ENCODE data around the gene KLF16.

Gene KLF16

DNA sequence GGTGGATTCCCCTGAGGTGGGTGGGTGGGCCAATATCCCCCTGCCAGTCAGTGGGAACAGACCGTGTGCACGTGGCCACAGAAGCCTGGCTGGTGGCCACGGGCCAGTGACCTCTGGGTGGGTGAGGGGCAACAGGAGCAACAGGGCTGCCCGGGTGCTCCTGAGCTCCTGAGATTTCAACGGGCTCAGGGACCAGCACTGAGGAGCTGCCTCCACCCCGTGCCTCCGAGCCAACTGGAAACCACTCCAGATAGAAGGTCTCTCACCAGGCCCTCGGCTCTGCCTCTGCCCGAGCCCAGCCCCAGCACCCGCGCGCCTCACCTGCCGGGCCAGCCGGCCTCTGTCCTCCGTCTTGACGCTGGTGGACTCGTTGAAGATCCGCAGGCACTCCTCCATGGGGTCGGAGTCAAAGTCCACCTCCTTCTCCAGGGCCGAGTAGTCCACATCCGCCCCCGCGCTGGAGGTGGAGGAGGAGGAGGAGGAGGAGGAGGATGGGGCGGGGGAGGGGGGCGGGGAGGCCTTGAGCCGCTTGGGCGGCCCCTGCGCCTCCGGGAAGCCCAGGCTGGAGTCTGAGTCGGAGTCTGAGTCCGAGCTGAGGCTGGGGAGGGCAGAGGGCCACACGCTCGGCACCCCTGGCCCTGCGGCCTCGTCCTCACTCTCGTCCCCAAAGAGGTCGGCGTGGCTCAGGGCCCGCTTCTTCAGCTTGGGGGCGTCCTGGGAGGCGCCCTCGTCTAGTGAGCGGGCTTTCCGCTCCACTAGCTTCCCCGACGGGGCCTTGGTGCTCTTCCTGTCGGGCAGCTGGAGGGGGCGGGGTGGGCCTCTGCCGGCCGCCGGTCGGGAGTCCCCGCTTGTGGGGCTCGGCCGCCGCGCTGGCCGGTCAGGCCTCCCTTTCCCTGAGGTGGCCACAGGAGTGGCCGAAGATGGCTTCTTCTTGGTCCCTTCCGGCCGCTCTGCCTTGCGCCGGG lies 36.5 kb downstream of the KLF16 start:
- DNase-seq (ENCODE audit: low read depth in 3 of 3, low spot score in 1 of 3) = no peak

DNA sequence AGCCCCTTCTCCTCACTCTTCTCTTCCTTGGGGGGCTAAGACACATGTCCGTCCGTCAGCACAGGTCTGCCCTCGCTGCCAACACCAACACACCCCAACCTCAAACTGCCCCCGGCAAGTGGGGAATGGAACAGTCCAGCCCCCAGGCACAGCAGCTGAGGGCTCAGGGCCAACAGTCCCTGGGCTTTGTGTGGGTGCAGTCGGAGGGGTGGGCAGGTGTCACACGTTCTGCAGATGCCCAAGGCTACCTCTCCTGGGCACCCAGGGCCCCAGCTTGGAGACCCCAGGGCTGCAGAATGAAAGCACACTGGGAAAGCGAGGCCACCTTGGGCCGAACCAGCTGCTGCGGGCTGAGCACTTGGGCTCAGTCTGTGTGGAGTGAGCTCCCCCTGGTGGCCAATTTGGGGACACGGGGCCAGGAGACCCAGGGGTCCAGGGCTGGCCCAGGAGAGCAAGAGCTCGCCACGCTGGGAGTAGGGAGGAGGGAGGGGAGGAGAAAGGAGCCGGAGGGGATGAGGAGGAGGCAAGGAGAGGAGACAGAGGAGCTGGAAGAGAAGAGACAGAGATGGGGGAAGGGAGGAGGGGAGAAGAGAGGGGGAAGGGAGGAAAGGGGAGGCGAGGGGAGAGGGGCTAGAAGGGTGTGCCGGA lies 37.3 kb downstream of the KLF16 start:
- peak; percentile 52 to 67 (median 62) for DNase-seq (ENCODE audit: low read depth in 3 of 3, low spot score in 1 of 3)

GRCh38 chr19:1824252-1824622 lies 39.1 kb downstream of the KLF16 start:
- DNase-seq (ENCODE audit: low read depth in 3 of 3, low spot score in 1 of 3) = no peak

GRCh38 chr19:1823539-1824251 lies 39.7 kb downstream of the KLF16 start:
- DNase-seq (ENCODE audit: low read depth in 3 of 3, low spot score in 1 of 3) = no peak

DNA sequence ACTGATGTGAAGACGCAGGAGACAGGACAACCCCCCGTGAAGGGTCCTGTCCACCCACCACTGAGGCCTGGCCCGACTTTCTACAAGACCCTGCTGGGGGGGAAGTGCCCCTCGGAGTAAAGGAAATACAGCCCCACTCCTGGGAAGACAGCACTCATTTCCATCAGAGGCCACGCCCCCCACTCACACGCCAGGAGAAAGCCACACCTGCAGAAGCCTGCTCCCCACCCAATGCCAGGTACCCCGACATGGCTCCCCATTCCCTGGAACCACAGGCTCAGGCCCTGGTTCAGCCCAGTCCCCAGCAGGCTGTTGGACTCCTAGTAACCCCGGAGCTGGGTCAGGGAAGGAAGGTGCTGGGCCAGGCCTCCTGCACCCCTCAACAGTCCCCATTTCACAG lies 40.4 kb downstream of the KLF16 start:
- no peak for DNase-seq (ENCODE audit: low read depth in 3 of 3, low spot score in 1 of 3)

- no peak for DNase-seq (ENCODE audit: low read depth in 3 of 3, low spot score in 1 of 3)
These were observed 41.2 kb downstream of the KLF16 start for GRCh38 chr19:1822210-1822609.

DNA sequence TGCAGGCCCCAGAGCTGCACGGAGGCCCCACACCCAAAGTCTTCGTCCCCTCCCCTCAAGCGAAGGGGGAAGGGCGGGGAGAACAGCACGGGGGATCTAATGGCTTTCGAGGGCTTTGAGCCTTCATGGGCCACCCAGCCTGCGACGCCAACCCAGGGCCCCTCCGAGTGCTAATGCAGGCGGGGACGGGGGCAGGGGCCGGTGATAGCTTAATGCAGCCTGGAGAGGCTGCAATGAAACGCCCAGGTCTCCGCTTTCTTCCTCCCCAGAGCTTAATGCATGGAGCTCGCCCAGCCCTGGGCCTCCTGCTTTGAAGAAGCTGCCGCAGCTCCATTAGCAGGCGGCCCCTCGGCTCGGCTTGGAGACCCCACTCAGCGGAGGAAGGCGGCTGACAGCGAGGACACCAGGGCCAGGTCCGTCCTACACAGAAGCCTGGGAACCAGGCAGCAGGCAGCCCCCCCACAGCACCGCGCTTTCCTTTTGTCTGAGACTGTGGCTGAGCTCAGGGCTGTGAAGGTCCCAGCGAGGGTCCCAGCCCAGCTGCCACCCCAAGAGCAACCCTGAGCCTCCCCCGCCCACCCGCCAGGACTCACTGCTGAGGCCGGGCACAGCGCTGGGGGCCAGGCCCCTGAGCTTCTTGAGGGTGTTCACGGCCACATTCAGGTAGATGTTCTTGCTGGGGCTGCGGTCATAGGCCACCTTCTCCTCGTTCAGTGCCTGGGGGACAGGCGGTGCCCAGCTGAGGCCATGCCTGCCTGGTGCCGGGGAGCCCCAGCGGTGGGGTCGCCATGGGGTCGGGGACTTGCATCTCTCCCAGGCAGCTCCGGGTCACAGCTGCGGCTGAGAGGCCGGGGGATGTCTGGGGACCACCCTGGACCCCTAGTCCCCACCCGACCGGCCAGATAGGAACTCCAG lies 43.8 kb downstream of the KLF16 start:
- no peak for DNase-seq (ENCODE audit: low read depth in 3 of 3, low spot score in 1 of 3)

- DNase-seq (ENCODE audit: low read depth in 3 of 3, low spot score in 1 of 3) = no peak
These were observed 44.7 kb downstream of the KLF16 start for GRCh38 chr19:1818549-1819195.

GRCh38 chr19:1817553-1818179 lies 45.7 kb downstream of the KLF16 start:
- no peak for DNase-seq (ENCODE audit: low read depth in 3 of 3, low spot score in 1 of 3)

DNA sequence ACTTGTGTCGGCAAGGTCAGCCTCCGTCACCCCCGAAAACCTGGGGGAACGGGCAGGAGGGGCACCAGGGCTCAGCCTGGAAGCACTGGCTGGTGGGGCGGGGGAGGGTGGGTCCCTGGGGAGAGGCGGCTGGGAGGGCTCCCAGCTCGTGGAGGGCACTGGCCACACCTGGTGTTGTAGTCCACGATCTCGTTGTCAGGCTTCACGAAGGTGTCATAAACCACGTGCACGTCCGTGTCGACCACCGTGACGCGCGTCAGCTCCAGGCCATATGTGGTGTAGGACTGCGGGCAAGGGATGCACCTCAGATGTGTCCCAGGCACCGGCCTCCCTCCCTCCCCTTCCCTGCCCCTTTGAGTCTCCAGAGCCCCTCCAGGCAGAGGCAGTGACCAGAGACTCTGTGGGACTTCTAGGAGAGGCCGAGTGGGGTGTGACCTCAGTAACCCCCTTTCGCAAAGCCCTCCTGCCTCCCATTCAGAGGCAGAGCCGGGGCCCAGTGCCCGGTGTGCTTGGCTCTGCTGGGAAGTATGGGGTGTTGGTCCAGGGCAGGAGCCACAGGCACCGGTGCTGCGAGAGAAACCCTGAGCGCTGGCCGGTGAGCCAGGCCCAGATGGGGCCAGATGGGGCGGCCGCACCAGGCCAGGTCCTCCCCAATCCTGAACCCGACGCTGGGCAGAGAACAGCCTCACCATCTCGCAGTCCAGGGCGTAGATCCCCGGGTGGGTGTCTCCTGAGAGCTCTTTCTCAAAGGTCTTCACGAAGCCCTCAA lies 46.7 kb downstream of the KLF16 start:
- no peak for DNase-seq (ENCODE audit: low read depth in 3 of 3, low spot score in 1 of 3)

GRCh38 chr19:1815605-1816529 lies 47.5 kb downstream of the KLF16 start:
- no peak for DNase-seq (ENCODE audit: low read depth in 3 of 3, low spot score in 1 of 3)

DNA sequence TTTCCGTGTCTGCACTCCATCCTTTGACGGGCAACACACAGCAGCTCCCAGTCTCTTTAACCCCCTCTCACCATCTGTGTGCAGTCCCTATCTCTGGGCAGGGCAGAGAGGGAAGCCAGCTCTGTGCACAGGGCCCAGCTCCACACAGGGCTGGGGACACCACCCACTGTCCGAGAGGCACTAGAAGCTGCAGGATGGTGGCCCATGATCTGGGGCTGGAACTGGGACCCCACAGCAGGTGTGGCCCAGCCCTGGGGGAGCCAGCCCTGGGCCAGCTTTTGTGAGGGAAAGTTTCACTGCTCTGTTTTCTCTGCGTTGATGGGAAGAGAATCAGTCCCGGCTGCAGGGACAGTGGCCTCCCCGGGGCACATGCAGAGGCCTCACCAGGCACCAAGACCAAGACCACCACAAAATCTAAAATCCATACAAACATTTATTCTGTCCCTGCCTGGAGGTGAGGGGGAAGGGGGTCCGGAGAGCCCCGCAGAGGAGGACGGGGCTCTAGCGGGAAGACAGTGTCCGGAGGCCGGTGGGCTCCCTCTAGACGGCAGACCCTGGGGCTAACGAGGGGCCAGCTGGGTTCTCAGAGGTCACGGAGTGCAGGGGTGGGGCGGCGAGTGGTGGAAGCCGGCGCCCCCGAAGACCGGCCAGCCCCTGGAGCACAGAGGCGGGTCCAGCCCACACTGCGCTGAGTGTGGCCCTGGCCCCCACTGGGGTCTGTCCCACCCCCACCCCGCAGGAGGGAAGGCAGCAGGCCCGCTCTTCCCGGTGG lies 48.4 kb downstream of the KLF16 start:
- DNase-seq (ENCODE audit: low read depth in 3 of 3, low spot score in 1 of 3) = no peak

GRCh38 chr19:1814391-1814790 lies 49.0 kb downstream of the KLF16 start:
- DNase-seq (ENCODE audit: low read depth in 3 of 3, low spot score in 1 of 3) = no peak

DNA sequence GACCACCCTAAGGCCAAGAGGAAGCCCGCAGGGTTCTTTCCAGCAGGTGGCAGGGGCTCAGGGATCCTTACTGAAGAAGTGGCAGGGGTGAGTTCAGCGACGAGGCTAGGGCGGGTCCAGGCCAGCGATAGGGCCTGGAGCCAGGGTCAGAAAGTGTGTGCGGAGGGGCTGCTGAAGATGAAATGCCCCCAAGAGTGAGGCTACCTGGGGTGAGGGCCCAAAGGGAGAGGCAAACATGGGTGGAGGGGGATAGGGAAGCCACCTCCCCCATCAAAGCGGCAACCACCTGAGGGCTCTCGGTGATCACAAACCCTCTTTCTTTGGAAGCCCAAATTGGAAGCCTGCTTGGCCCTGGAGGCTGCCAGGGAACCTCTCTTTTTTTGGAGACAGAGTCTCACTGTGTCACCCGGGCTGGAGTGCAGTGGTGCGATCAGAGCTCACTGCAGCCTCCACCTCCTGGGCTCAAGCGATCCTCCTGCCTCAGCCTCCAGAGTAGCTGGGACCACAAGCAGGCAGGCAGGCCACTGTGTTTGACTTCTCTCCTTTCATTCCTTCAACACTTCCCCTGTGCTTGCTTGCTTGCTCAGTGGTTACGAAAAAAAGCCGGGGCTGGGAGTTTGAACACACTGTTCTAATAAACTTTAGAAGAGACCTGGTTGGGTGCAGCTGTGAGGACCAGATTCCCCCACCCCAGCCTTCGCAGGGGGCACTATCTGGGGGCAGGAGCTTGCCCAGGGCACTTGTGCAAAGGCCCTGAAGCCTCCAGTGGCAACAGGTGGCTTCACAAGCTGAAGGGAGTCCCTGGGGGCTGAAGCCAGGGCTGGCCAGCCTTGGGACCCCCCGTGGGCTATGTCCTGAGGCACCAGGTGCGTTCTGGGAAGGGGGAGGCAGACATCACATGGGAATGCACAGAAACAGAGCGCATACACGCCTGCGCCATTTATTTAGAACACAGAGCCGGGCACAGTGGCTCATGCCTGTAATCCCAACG lies 49.9 kb downstream of the KLF16 start:
- DNase-seq (ENCODE audit: low read depth in 3 of 3, low spot score in 1 of 3) = no peak

DNA sequence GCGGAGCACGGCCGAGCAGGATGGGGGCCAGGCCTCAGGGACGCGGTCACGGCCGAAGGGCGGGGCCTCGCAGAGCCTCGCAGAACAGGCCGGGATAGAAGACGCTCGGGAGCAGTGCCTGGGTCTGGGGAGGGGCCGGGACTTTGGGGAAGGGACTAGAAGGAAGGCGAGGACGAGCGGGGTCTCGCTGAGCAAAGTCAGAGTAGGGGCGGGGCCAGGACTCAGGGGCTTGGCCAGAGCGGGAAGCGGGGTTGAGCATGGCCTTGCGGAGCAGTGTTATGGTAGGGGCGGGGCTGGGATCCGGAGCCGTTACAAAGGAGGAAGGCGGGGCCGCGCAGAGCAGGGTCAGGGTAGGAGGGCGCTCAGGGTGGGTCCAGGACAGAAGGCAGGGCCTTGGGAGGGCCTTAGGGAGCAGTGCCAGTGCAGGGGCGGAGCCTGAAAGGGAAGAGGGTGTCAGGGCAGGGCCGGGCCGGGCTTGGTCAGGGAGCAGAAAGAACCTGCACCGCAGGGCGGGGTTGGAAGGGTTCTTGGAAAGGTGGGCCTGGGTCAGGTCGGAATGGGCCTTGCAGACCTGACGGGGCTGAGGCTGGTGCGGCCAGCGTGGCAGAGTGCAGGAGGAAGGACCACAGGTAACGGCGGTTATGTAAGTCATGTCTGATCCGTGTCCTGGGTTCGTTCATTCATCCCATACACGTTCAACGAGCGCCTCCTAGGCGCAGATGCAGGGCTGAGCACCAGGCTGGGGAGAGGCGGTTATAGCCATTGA lies 50.8 kb downstream of the KLF16 start:
- peak; percentile 54 to 59 (median 54) for DNase-seq (ENCODE audit: low read depth in 3 of 3, low spot score in 1 of 3)
